Upper lobe of left lung (tissue), 4 donors: ENCODE measurements around the gene NDUFV2.

Experiments used
- CTCF ChIP-seq, 6 experiments: fragments of 450-650 bp in 4 of 6; fragments of 200-600 bp in 2 of 6; sonication (generic) in 2 of 6; IDR thresholded peaks; one replicate each; pipeline ENCODE4 v1.5.1; 2016 to 2019; ENCODE audit warnings: antibody characterized with exemption in 6 of 6
- POLR2A ChIP-seq, 4 donors: fragments of 450-650 bp; IDR thresholded peaks; one replicate each; pipeline ENCODE4 v1.5.1; 2016 to 2017; ENCODE audit warnings: antibody characterized with exemption in 4 of 4, mild to moderate bottlenecking in 2 of 4

GRCh38 chr18:9090578-9090977, 11.9 kb upstream of the NDUFV2 start:
- TF ChIP-seq CTCF (IDR thresholded peaks at IDR 0.05) (no peak), POLR2A (IDR thresholded peaks at IDR 0.05) (no peak)
